AG04450 (cell line): ENCODE results near the gene SSTR3. TPM values are rescaled to one million over a fixed set of nuclear protein-coding genes. Genes with fewer than 3 reads are reported as not detected.

Experiments
- CTCF ChIA-PET: fragments of 300-600, 350-600 bp; formaldehyde crosslinking; extraction: SDS; loops from one replicate; lab custom pipeline; 2022; ENCODE audit warnings: antibody characterized with exemption, inconsistent platforms; lab: Charles Lee
- POLR2A ChIA-PET: fragments of 350-600 bp; formaldehyde crosslinking; extraction: SDS; loops from one replicate; lab custom pipeline; 2021; ENCODE audit warnings: antibody characterized with exemption, inconsistent platforms; lab: Yijun Ruan, JAX
- DNase-seq: peaks from one replicate; pipeline ENCODE4 v3.0.0-alpha.2; 2011; ENCODE audit warnings: low read depth, low spot score
- H3K27ac ChIP-seq: one replicate; pipeline ENCODE4 v1.5.1; 2012; ENCODE audit warnings: low read depth, low read length, control low read depth
- H3K27me3 ChIP-seq: one replicate; pipeline ENCODE4 v1.6.0; 2012; ENCODE audit warnings: low read length; ENCODE audit not compliant: control insufficient read depth, insufficient read depth
- H3K4me3 ChIP-seq: 2 replicates; pipeline ENCODE4 v1.5.1; 2011; ENCODE audit warnings: mild to moderate bottlenecking, low read depth, low read length, control low read depth
- H3K9me3 ChIP-seq: 2 replicates; pipeline ENCODE4 v1.5.1; 2012; ENCODE audit warnings: low read length; ENCODE audit not compliant: control insufficient read depth, insufficient read depth
- polyA plus RNA-seq: library from polyadenylated mRNA; depleted of rRNA; stranded (reverse); fragments of >200 nt; gene quantifications from 2 replicates; pipeline ENCODE4 v1.2.3, GENCODE V29; 2011
- TF ChIP-seq, protein P1 (sequence below): IDR thresholded peaks from 2 replicates; pipeline ENCODE4 v1.5.1; 2011; ENCODE audit warnings: low read depth, low read length, control low read depth, inconsistent platforms

Gene SSTR3
- polyA plus RNA-seq, 1 experiment = 0.06 TPM

DNA sequence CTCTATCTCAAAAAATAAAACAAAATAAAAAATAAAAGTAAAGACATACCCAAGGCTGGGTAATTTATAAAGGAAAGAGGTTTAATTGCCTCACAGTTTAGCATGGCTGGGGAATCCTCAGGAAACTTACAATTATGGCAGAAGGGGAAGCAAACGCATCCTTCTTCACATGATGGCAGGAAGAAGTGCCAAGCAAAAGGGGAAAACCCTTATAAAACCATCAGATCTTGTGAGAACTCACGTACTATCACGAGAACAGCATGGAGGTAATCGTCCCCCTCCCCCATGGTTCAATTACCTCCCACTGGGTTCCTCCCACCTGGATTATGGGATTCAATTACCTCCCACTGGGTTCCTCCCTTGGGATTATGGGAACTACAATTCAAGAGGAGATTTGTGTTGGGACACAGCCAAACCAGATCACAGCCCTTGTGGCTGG lies 8.3 kb upstream of the SSTR3 start:
- CTCF ChIA-PET = no interaction called here
- no peak for DNase-seq

DNA sequence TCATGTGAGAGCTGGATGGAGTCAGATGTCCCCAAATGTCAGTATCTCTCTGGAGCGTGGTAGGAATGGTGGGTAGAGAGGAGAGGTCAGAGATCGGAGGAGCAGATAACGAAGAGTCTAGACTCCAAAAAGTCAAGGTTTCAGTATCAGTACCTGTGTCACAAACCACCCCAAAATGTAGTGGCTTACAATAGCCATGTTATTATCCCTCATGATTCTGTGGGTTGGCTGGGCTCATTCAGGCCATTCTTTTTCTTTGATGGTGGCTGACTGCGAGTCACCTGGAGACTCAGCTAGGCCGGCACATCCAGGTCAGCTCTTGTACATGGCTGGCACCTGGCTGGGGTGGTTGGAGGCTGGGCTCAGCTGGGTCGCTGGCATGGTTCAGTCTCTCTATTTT lies 7.3 kb upstream of the SSTR3 start:
- Histone ChIP-seq H3K27ac (no peak overlapping the region), H3K4me3 (no peak overlapping the region), H3K9me3 (peaks cover 5% of the 10 kb centered on the region), H3K27me3 (peaks cover 24% of the 10 kb centered on the region)
- ChIA-PET CTCF (no interaction called here), POLR2A (no interaction called here)
- TF ChIP-seq, protein P1, sequence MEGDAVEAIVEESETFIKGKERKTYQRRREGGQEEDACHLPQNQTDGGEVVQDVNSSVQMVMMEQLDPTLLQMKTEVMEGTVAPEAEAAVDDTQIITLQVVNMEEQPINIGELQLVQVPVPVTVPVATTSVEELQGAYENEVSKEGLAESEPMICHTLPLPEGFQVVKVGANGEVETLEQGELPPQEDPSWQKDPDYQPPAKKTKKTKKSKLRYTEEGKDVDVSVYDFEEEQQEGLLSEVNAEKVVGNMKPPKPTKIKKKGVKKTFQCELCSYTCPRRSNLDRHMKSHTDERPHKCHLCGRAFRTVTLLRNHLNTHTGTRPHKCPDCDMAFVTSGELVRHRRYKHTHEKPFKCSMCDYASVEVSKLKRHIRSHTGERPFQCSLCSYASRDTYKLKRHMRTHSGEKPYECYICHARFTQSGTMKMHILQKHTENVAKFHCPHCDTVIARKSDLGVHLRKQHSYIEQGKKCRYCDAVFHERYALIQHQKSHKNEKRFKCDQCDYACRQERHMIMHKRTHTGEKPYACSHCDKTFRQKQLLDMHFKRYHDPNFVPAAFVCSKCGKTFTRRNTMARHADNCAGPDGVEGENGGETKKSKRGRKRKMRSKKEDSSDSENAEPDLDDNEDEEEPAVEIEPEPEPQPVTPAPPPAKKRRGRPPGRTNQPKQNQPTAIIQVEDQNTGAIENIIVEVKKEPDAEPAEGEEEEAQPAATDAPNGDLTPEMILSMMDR = no peak
- DNase-seq = no peak

More for the DNA sequence above, 8.3 kb upstream of the SSTR3 start:
- no peak overlapping the region for H3K4me3 ChIP-seq
- TF ChIP-seq, protein P1 = no peak
- H3K27ac ChIP-seq = no peak overlapping the region
- H3K9me3 ChIP-seq = peaks cover 5% of the 10 kb centered on the region
- POLR2A ChIA-PET = no interaction called here
- peaks cover 22% of the 10 kb centered on the region for H3K27me3 ChIP-seq

DNA sequence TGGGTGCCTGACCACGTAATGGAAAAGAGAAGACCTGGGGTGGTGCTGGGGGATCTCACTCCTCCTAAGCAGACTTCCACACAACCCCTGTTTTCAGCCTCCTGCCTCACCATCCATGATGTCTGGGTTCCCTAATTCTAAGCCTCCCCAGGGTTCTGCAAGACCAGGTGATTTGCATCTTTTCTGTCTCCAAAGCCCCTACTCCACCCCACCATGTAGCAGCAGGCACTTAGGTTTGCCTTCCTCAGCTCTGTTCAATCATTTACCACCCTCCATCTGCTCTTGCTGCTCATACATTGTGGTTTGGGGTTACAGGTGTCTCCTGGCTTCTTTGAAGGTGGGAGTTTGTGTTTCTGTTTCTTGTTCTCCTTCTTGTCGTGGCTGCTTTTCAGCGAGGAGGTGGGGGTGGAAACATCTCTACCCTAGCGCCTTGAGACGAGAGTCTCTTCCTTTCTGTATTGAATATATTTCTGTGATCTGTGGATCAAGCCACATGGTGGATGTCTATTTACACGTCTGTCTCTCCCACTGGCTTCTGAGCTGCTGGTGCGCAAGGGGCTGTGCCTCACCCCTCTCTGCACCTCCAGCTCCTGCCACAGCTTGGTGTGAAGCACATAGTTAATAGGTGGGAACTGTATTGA lies 6.6 kb upstream of the SSTR3 start:
- peaks cover 5% of the 10 kb centered on the region for H3K9me3 ChIP-seq
- ChIA-PET POLR2A (no interaction called here), CTCF (no interaction called here)
- DNase-seq = no peak
- TF ChIP-seq, protein P1 = no peak
- H3K27ac ChIP-seq = no peak overlapping the region
- no peak overlapping the region for H3K4me3 ChIP-seq
- H3K27me3 ChIP-seq = peaks cover 31% of the 10 kb centered on the region

DNA sequence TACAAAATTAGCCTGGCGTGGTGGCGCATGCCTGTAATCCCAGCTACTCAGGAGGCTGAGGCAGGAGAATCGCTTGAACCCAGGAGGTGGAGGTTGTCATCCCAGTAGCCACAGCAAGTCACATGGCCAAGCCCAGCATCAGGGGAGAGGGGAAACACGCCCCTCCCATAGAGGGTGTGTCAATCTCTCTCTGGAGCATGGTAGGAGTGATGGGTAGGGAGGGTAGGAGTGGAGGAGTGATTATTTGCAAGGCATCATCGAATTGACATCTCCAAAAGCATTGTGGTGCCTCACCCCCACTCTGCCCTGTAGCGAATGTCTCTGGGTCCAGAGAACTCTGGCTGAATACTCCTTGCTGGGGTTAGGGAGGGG lies 6.1 kb upstream of the SSTR3 start:
- no peak overlapping the region for H3K4me3 ChIP-seq
- ChIA-PET CTCF (no interaction called here), POLR2A (no interaction called here)
- peaks cover 36% of the 10 kb centered on the region for H3K27me3 ChIP-seq
- TF ChIP-seq, protein P1 = no peak
- no peak overlapping the region for H3K27ac ChIP-seq
- peaks cover 5% of the 10 kb centered on the region for H3K9me3 ChIP-seq
- DNase-seq = no peak

DNA sequence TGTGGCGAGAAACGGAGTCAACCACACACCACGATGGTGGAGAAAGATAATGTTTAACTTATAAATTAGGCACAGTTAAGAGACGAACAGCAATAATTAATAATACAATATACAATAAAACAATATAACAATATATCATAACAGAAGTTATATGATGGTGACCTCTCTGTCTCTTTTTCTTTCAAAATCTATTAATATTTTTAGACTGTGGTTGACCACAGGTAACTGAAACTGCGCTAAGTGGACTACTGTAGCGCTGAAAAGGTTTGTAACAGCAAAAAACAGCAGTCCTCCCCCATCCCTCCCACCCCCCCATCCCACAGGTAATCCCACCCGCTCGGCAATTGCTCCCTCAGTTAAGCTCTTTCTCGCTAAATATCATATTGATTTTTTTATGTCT lies 3.6 kb upstream of the SSTR3 start:
- ChIA-PET CTCF (interaction anchor here (2.1 to 2.6 kb wide), 2 partner anchors 16 to 44 kb away, joined by 10 to 26 read pairs; no protein-coding TSS in a partner anchor), POLR2A (no interaction called here)
- no peaks in the 10 kb centered on the region; the same call in 1 of the 2 replicates for H3K9me3 ChIP-seq
- H3K27me3 ChIP-seq = peaks cover 48% of the 10 kb centered on the region
- no peak for DNase-seq
- H3K4me3 ChIP-seq = no peak overlapping the region
- TF ChIP-seq, protein P1 = no peak
- no peak overlapping the region for H3K27ac ChIP-seq
